GM12878 (cell line): Measurements from ENCODE around the gene CASR.

Source experiments
- CEBPB ChIP-seq, 2 experiments: fragments of 150-350 bp in 1 of 2; IDR thresholded peaks; 2 replicates each; pipeline ENCODE4 v1.6.1; 2012 to 2014; ENCODE audit warnings: low read depth in 2 of 2, low read length in 2 of 2, borderline replicate concordance in 1 of 2, inconsistent platforms in 1 of 2
- CREB1 ChIP-seq: IDR thresholded peaks from 2 replicates; pipeline ENCODE4 v1.6.1; 2012; ENCODE audit warnings: low read depth, mild to moderate bottlenecking, inconsistent platforms
- EP300 ChIP-seq, 2 experiments: fragments of 150-350 bp in 1 of 2; IDR thresholded peaks; 2 replicates each; pipeline ENCODE4 v1.6.1; 2011 to 2012; ENCODE audit warnings: low read depth in 2 of 2, low read length in 2 of 2, borderline replicate concordance in 1 of 2, improper control_type of control experiment in 1 of 2, inconsistent platforms in 1 of 2; ENCODE audit not compliant: control insufficient read depth in 1 of 2
- EZH2 ChIP-seq: IDR thresholded peaks from 2 replicates; pipeline ENCODE4 v1.6.1; 2012; ENCODE audit warnings: low read depth, mild to moderate bottlenecking, control low read depth, inconsistent platforms, low read length, borderline replicate concordance; ENCODE audit not compliant: control insufficient read depth
- HCFC1 ChIP-seq: fragments of 150-350 bp; IDR thresholded peaks from 2 replicates; pipeline ENCODE4 v1.6.1; 2014; ENCODE audit warnings: low read length
- MYC ChIP-seq: IDR thresholded peaks from 2 replicates; pipeline ENCODE4 v1.6.1; 2011; ENCODE audit warnings: mild to moderate bottlenecking, low read length, moderate library complexity, inconsistent platforms; ENCODE audit not compliant: insufficient read depth, insufficient replicate concordance, insufficient read length, severe bottlenecking
- POLR2AphosphoS5 ChIP-seq: IDR thresholded peaks from 2 replicates; pipeline ENCODE4 v1.6.1; 2011; ENCODE audit warnings: mild to moderate bottlenecking, low read length, inconsistent platforms
- POU2F2 ChIP-seq: IDR thresholded peaks from 3 replicates; pipeline ENCODE4 v1.6.1; 2011; ENCODE audit warnings: low read depth, mild to moderate bottlenecking, low read length, borderline replicate concordance
- SMC3 ChIP-seq: IDR thresholded peaks from 2 replicates; pipeline ENCODE4 v1.6.1; 2011; ENCODE audit warnings: low read length, improper control_type of control experiment, borderline replicate concordance
- ZBED1 ChIP-seq: IDR thresholded peaks from 2 replicates; pipeline ENCODE4 v1.6.1; 2016; ENCODE audit warnings: borderline replicate concordance
- TF ChIP-seq, protein P1 (sequence below), 3 experiments: IDR thresholded peaks in 2 of 3; conservative IDR thresholded peaks in 1 of 3; 2 replicates each; pipeline ENCODE4 v1.5.1; 2011; ENCODE audit warnings: low read depth in 3 of 3, low read length in 3 of 3, mild to moderate bottlenecking in 3 of 3, control low read depth in 2 of 3, moderate library complexity in 2 of 3, inconsistent platforms in 1 of 3, mixed read lengths in 1 of 3; ENCODE audit not compliant: control insufficient read depth in 2 of 3, insufficient read depth in 1 of 3; ENCODE audit errors: extremely low read depth in 1 of 3
- TF ChIP-seq, protein P2 (sequence below): fragments of 450-650 bp; IDR thresholded peaks from 2 replicates; pipeline ENCODE4 v1.6.1; 2017; ENCODE audit warnings: mild to moderate bottlenecking, moderate library complexity

DNA sequence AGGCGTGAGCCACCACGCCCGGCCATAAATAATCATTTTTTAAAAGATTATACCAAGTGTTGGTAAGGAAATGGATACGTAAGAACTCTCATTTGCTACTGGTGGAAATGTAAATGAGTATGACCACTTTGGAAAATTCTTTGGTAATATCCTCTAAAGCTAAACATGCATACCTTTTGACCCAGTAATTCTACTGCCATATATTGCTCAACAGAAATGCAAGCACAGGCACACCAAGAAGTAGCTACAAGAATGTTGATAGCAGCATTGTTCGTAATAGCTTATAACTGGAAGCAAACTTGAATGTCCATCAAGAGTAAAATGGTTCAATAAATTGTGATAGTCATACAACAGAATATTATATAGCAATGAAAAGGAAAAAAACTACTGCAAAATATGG lies 4.8 kb upstream of the CASR start:
- no peak for TF ChIP-seq SMC3
- no peak for TF ChIP-seq POLR2AphosphoS5
- no peak for TF ChIP-seq MYC
- no peak for TF ChIP-seq POU2F2
- TF ChIP-seq, protein P1, sequence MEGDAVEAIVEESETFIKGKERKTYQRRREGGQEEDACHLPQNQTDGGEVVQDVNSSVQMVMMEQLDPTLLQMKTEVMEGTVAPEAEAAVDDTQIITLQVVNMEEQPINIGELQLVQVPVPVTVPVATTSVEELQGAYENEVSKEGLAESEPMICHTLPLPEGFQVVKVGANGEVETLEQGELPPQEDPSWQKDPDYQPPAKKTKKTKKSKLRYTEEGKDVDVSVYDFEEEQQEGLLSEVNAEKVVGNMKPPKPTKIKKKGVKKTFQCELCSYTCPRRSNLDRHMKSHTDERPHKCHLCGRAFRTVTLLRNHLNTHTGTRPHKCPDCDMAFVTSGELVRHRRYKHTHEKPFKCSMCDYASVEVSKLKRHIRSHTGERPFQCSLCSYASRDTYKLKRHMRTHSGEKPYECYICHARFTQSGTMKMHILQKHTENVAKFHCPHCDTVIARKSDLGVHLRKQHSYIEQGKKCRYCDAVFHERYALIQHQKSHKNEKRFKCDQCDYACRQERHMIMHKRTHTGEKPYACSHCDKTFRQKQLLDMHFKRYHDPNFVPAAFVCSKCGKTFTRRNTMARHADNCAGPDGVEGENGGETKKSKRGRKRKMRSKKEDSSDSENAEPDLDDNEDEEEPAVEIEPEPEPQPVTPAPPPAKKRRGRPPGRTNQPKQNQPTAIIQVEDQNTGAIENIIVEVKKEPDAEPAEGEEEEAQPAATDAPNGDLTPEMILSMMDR (IDR thresholded peaks at IDR 0.05 in 2 of 3, conservative IDR thresholded peaks at IDR 0.05 in 1 of 3; ENCODE audit: control insufficient read depth in 2 of 3, extremely low read depth in 1 of 3, insufficient read depth in 1 of 3, low read depth in 3 of 3, low read length in 3 of 3), result no peak
- no peak for TF ChIP-seq EZH2
- TF ChIP-seq, protein P2, sequence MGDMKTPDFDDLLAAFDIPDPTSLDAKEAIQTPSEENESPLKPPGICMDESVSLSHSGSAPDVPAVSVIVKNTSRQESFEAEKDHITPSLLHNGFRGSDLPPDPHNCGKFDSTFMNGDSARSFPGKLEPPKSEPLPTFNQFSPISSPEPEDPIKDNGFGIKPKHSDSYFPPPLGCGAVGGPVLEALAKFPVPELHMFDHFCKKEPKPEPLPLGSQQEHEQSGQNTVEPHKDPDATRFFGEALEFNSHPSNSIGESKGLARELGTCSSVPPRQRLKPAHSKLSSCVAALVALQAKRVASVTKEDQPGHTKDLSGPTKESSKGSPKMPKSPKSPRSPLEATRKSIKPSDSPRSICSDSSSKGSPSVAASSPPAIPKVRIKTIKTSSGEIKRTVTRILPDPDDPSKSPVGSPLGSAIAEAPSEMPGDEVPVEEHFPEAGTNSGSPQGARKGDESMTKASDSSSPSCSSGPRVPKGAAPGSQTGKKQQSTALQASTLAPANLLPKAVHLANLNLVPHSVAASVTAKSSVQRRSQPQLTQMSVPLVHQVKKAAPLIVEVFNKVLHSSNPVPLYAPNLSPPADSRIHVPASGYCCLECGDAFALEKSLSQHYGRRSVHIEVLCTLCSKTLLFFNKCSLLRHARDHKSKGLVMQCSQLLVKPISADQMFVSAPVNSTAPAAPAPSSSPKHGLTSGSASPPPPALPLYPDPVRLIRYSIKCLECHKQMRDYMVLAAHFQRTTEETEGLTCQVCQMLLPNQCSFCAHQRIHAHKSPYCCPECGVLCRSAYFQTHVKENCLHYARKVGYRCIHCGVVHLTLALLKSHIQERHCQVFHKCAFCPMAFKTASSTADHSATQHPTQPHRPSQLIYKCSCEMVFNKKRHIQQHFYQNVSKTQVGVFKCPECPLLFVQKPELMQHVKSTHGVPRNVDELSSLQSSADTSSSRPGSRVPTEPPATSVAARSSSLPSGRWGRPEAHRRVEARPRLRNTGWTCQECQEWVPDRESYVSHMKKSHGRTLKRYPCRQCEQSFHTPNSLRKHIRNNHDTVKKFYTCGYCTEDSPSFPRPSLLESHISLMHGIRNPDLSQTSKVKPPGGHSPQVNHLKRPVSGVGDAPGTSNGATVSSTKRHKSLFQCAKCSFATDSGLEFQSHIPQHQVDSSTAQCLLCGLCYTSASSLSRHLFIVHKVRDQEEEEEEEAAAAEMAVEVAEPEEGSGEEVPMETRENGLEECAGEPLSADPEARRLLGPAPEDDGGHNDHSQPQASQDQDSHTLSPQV, result no peak
- no peak for TF ChIP-seq ZBED1
- no peak for TF ChIP-seq CREB1
- TF ChIP-seq CEBPB (IDR thresholded peaks at IDR 0.05; ENCODE audit: borderline replicate concordance in 1 of 2, low read depth in 2 of 2, low read length in 2 of 2), result no peak
- no peak for TF ChIP-seq HCFC1
- TF ChIP-seq EP300 (IDR thresholded peaks at IDR 0.05; ENCODE audit: borderline replicate concordance in 1 of 2, control insufficient read depth in 1 of 2, low read depth in 2 of 2, low read length in 2 of 2), result no peak
